Prostate gland (tissue), 2 donors: ENCODE results near the gene IFITM1.

Experiments
- CTCF ChIP-seq, 4 experiments: fragments of 200-600 bp in 2 of 4; fragments of 450-650 bp in 2 of 4; sonication (generic) in 2 of 4; IDR thresholded peaks; 1 replicate in 3 of 4; 2 replicates in 1 of 4; pipeline ENCODE4 v1.5.1; 2016 to 2019; ENCODE audit warnings: antibody characterized with exemption in 4 of 4, mild to moderate bottlenecking in 2 of 4, moderate library complexity in 2 of 4
- POLR2A ChIP-seq: fragments of 450-650 bp; IDR thresholded peaks from one replicate; pipeline ENCODE4 v1.6.1; 2016; ENCODE audit warnings: antibody characterized with exemption, mild to moderate bottlenecking
- POLR2AphosphoS5 ChIP-seq: sonication (generic); formaldehyde crosslinking; IDR thresholded peaks from one replicate; pipeline ENCODE4 v1.6.1; 2017; ENCODE audit warnings: antibody characterized with exemption

GRCh38 chr11:355581-356458 is 42.0 kb downstream of the IFITM1 start:
- TF ChIP-seq CTCF (IDR thresholded peaks at IDR 0.05) (peak in 1 of 4 experiments; percentile 15), POLR2AphosphoS5 (peak; percentile 79), POLR2A (peak; percentile 36)
